HG03103 (cell line): ENCODE data around the gene MCF2L.

Experiments used
- ATAC-seq: cut with Tn5 transposase; IDR thresholded peaks from one replicate; pipeline ENCODE4 v1.9.1; 2021; ENCODE audit warnings: low read depth; ENCODE audit not compliant: unreplicated experiment

The MCF2L gene

GRCh38 chr13:112943309-112944125, 25.5 kb upstream of the MCF2L start:
- peak; percentile 33 for ATAC-seq

- ATAC-seq = no peak
Observed at GRCh38 chr13:112947796-112948195, 21.2 kb upstream of the MCF2L start.

- ATAC-seq = no peak
Observed at GRCh38 chr13:112951674-112952371, 17.2 kb upstream of the MCF2L start.

GRCh38 chr13:112952759-112953551, 16.1 kb upstream of the MCF2L start:
- ATAC-seq = no peak

GRCh38 chr13:112953591-112954487, 15.2 kb upstream of the MCF2L start:
- ATAC-seq = no peak

- ATAC-seq = no peak
Observed at GRCh38 chr13:112954488-112955270, 14.3 kb upstream of the MCF2L start.

GRCh38 chr13:112955271-112955937, 13.6 kb upstream of the MCF2L start:
- no peak for ATAC-seq

GRCh38 chr13:112955956-112956355, 13.1 kb upstream of the MCF2L start:
- no peak for ATAC-seq

- no peak for ATAC-seq
Observed at GRCh38 chr13:112956571-112957294, 12.3 kb upstream of the MCF2L start.

GRCh38 chr13:112957295-112957677, 11.7 kb upstream of the MCF2L start:
- ATAC-seq = no peak

- ATAC-seq = no peak
Observed at GRCh38 chr13:112958127-112958989, 10.7 kb upstream of the MCF2L start.

- no peak for ATAC-seq
Observed at GRCh38 chr13:112959206-112959605, 9.8 kb upstream of the MCF2L start.

GRCh38 chr13:112959701-112960542, 9.1 kb upstream of the MCF2L start:
- no peak for ATAC-seq

GRCh38 chr13:112960706-112961105, 8.3 kb upstream of the MCF2L start:
- no peak for ATAC-seq

- ATAC-seq = no peak
Observed at GRCh38 chr13:112961457-112962369, 7.3 kb upstream of the MCF2L start.
